C4-2B (cell line): ENCODE results near the gene LRRC3C.
"Not testable (repeated sequence)": the region's sequence is repeated elsewhere in the genome, so short reads cannot be mapped to it uniquely, and the experiment has no call there.

Source experiments
- ZFX ChIP-seq: fragments of 450-650 bp; IDR thresholded peaks from 2 replicates; pipeline ENCODE4 v1.6.1; 2017
- TF ChIP-seq, protein P1 (sequence below): fragments of 450-650 bp; conservative IDR thresholded peaks from 2 replicates; pipeline ENCODE4 v1.5.1; 2017; ENCODE audit warnings: mild to moderate bottlenecking

DNA sequence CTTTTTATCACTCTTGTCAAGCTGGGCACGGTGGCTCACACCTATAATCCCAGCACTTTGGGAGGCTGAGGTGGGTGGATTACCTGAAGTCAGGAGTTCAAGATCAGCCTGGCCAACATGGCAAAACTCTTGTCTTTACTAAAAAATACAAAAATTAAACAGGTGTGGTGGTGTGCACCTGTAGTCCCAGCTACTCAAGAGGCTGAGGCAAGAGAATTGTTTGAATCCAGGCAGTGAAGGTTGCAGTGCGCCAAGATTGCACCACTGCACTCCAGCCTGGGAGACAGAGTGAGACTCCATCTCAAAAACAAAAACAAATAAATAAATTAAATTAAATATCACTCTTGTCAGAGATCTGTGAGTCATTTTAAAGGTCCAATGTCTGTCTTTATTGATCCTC, 25.5 kb upstream of the LRRC3C start:
- TF ChIP-seq, protein P1, sequence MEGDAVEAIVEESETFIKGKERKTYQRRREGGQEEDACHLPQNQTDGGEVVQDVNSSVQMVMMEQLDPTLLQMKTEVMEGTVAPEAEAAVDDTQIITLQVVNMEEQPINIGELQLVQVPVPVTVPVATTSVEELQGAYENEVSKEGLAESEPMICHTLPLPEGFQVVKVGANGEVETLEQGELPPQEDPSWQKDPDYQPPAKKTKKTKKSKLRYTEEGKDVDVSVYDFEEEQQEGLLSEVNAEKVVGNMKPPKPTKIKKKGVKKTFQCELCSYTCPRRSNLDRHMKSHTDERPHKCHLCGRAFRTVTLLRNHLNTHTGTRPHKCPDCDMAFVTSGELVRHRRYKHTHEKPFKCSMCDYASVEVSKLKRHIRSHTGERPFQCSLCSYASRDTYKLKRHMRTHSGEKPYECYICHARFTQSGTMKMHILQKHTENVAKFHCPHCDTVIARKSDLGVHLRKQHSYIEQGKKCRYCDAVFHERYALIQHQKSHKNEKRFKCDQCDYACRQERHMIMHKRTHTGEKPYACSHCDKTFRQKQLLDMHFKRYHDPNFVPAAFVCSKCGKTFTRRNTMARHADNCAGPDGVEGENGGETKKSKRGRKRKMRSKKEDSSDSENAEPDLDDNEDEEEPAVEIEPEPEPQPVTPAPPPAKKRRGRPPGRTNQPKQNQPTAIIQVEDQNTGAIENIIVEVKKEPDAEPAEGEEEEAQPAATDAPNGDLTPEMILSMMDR = not testable (repeated sequence)
- TF ChIP-seq ZFX = not testable (repeated sequence)
